Lung (tissue), 12 donors: ENCODE measurements around the gene SPATA6. TPM values are rescaled to one million over a fixed set of nuclear protein-coding genes. Genes with fewer than 3 reads are reported as not detected.

Source experiments
- ATAC-seq: fragments of 200-7000 bp; cut with Tn5 transposase; one replicate; pipeline ENCODE4 v1.9.1; 2020; ENCODE audit warnings: moderate number of reproducible peaks; ENCODE audit not compliant: insufficient read depth, low FRiP score
- DNase-seq, 3 donors: peaks; one replicate each; pipeline ENCODE4 v3.0.0-alpha.2; 2013 to 2017
- H3K27ac ChIP-seq, 2 donors: one replicate each; pipeline ENCODE4 v1.5.1; 2013; ENCODE audit warnings: mild to moderate bottlenecking in 2 of 2, moderate library complexity in 2 of 2, control low read depth in 1 of 2, inconsistent platforms in 1 of 2, low read depth in 1 of 2, low read length in 1 of 2
- H3K27me3 ChIP-seq, 3 donors: one replicate each; pipeline ENCODE4 v1.5.1; 2013; ENCODE audit warnings: low read length in 2 of 3; ENCODE audit not compliant: control insufficient read depth in 3 of 3, insufficient read depth in 3 of 3
- H3K36me3 ChIP-seq, 4 donors: one replicate each; pipeline ENCODE4 v1.5.1; 2013; ENCODE audit warnings: low read length in 4 of 4, mild to moderate bottlenecking in 1 of 4, moderate library complexity in 1 of 4; ENCODE audit not compliant: control insufficient read depth in 4 of 4, insufficient read depth in 4 of 4
- H3K4me1 ChIP-seq, 5 donors: one replicate each; pipeline ENCODE4 v1.5.1; 2013; ENCODE audit warnings: low read length in 5 of 5, mild to moderate bottlenecking in 2 of 5, moderate library complexity in 1 of 5; ENCODE audit not compliant: control insufficient read depth in 5 of 5, insufficient read depth in 5 of 5
- H3K4me3 ChIP-seq: one replicate; pipeline ENCODE4 v1.5.1; 2013; ENCODE audit warnings: mild to moderate bottlenecking, control low read depth, moderate library complexity
- H3K9ac ChIP-seq, 2 donors: one replicate each; pipeline ENCODE4 v1.5.1; 2013; ENCODE audit warnings: low read length in 2 of 2, control low read depth in 1 of 2; ENCODE audit not compliant: insufficient read depth in 1 of 2
- H3K9me3 ChIP-seq, 4 donors: one replicate each; pipeline ENCODE4 v1.5.1; 2013; ENCODE audit warnings: low read length in 3 of 4, mild to moderate bottlenecking in 1 of 4, moderate library complexity in 1 of 4; ENCODE audit not compliant: control insufficient read depth in 4 of 4, insufficient read depth in 3 of 4
- WGBS, 2 donors: extraction: QIAGEN DNeasy Blood & Tissue Kit; methylation state at CpG; one replicate each; pipeline ENCODE4 v1.1.7; 2013; 5-methylcytosine and 5-hydroxymethylcytosine counted together
- polyA plus RNA-seq, 2 donors: library from polyadenylated mRNA; stranded (reverse); fragments of 200-250 nt; gene quantifications; one replicate each; pipeline ENCODE4 v1.2.1, GENCODE V29; 2013
- total RNA-seq, 2 donors: library from RNA; depleted of rRNA in 1 of 2; stranded (reverse); fragments of >200 nt in 1 of 2; gene quantifications; one replicate each; pipeline ENCODE4 v1.2.1, GENCODE V29; 2014 to 2021
- TF ChIP-seq, protein P1 (sequence below): IDR thresholded peaks from 2 replicates; pipeline ENCODE4 v1.5.1; 2012; ENCODE audit warnings: mild to moderate bottlenecking; ENCODE audit errors: control extremely low read depth, extremely low read depth
- donor health status: control.
- donor health status: control.
- donor health status: Bipolar disorder and iron deficiency.
- donor health status: healthy.
- donor health status: DM: yes; HTN: yes; CAD: no.

SPATA6 gene
- total and polyA plus RNA-seq, 4 donors: 4.1 to 94.2 (median 17.6) TPM

DNA sequence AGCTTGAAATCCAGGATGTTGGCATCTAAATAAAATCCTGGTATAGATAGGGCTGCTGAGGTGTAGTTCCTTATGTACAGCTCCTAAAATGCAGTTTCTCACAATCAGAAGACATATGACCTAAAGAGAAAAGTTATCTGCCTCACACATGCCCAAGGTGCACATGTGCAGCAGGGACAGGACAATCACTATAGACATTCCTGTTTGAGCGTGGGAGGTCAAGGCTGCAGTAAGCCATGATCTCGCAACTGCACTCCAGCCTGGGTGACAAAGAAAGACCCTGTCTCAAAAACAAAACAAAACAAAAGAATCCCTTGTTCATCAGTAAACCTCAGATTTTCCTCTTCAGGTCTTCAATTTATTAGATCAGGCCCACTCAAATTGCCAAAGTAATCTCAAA, 66.1 kb downstream of the SPATA6 start:
- TF ChIP-seq, protein P1, sequence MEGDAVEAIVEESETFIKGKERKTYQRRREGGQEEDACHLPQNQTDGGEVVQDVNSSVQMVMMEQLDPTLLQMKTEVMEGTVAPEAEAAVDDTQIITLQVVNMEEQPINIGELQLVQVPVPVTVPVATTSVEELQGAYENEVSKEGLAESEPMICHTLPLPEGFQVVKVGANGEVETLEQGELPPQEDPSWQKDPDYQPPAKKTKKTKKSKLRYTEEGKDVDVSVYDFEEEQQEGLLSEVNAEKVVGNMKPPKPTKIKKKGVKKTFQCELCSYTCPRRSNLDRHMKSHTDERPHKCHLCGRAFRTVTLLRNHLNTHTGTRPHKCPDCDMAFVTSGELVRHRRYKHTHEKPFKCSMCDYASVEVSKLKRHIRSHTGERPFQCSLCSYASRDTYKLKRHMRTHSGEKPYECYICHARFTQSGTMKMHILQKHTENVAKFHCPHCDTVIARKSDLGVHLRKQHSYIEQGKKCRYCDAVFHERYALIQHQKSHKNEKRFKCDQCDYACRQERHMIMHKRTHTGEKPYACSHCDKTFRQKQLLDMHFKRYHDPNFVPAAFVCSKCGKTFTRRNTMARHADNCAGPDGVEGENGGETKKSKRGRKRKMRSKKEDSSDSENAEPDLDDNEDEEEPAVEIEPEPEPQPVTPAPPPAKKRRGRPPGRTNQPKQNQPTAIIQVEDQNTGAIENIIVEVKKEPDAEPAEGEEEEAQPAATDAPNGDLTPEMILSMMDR: no peak
- Histone ChIP-seq H3K27ac (no peak overlapping the region), H3K4me1 (peaks cover 0 to 3% (median 0%) of the 10 kb centered on the region in 5 donors), H3K27me3 (no peaks in the 10 kb centered on the region), H3K36me3 (peaks cover 0 to 11% (median 3%) of the 10 kb centered on the region in 4 donors), H3K4me3 (no peak overlapping the region), H3K9ac (no peak overlapping the region), H3K9me3 (no peaks in the 10 kb centered on the region)
- no peak for ATAC-seq
- DNase-seq: no peak
- WGBS, 2 donors: 93 to 99% methylated on average over 2 of the region's 2 CpGs

DNA sequence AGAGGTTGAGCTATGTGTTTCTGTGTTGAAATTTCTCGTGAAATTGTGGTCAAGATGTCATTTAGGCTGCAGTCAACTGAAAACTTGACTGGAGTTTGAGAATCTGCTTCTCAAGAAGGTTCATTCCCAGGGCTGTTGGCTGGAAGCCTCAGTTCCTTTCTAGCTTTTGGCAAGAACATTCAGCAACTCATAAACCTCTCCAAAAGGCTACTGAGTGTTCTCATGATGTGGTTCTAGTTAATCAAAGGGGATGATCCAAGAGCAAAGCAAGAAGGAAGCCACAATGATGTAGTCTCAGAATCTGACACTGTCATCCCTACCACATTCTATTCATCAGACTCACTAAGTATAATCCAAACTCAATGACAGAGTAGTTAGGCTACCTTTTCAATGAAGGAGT, 66.6 kb downstream of the SPATA6 start:
- TF ChIP-seq, protein P1: no peak

DNA sequence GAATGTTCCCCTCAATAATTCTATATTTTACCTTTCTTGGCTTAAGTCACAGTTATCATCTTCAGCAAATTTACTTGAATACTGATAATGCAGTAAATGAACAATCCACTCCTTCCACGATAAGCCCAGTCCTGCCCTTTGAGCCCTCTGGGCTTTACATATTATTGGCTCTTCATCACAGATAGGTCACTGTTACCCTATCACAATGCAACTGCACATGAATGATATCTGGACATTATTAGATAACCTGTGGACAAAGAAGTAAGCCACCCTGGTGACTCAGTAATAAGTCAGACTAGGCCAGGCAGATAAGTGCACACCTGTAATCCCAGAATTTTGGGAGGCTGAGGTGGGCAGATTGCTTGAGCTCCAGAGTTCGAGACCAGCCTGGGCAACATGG, 69.4 kb downstream of the SPATA6 start:
- Histone ChIP-seq H3K9me3 (no peaks in the 10 kb centered on the region), H3K9ac (no peak overlapping the region), H3K4me3 (no peak overlapping the region), H3K4me1 (peaks cover 0 to 3% (median 0%) of the 10 kb centered on the region in 5 donors), H3K27ac (no peak overlapping the region), H3K36me3 (peaks cover 0 to 5% (median 3%) of the 10 kb centered on the region in 4 donors), H3K27me3 (no peaks in the 10 kb centered on the region)
- no peak for DNase-seq
- TF ChIP-seq, protein P1: no peak
- no peak for ATAC-seq
- 85 to 87% methylated on average over 2 of the region's 2 CpGs for WGBS, 2 donors

More for the DNA sequence above, 66.6 kb downstream of the SPATA6 start:
- Histone ChIP-seq H3K36me3 (peaks cover 0 to 8% (median 4%) of the 10 kb centered on the region in 4 donors), H3K4me1 (peaks cover 0 to 3% (median 0%) of the 10 kb centered on the region in 5 donors), H3K27me3 (no peaks in the 10 kb centered on the region), H3K4me3 (no peak overlapping the region), H3K9me3 (no peaks in the 10 kb centered on the region), H3K9ac (no peak overlapping the region), H3K27ac (no peak overlapping the region)
- 84 to 88% methylated on average over 1 of the region's 1 CpG for WGBS, 2 donors
- DNase-seq (no peak), ATAC-seq (no peak)

DNA sequence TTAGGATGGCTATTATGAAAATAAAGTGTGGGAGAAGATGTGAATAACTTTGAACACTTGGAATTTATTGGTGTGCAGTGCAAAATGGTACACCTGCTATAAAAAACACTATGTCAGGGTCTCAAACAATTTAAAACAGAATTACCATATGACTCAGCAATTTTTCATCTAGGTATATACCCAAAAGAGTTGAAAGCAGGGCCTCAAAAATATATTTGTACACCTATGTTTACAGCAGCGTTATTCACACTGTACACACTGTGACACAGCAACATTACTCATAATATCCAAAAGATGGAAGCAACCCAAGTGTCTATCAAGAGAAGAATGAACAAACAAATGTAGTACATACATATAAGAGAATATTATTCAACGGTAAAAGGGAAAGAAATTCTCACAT, 75.8 kb downstream of the SPATA6 start:
- peaks cover 0 to 3% (median 0%) of the 10 kb centered on the region in 5 donors for H3K4me1 ChIP-seq
- ATAC-seq (no peak), DNase-seq (no peak)
- TF ChIP-seq, protein P1: no peak
- H3K9me3 ChIP-seq: no peaks in the 10 kb centered on the region
- H3K27me3 ChIP-seq: no peaks in the 10 kb centered on the region
- H3K36me3 ChIP-seq: peaks cover 0 to 9% (median 3%) of the 10 kb centered on the region in 4 donors
- H3K4me3 ChIP-seq: no peak overlapping the region
- no peak overlapping the region for H3K9ac ChIP-seq
- 74 to 92% methylated on average over 2 of the region's 2 CpGs for WGBS, 2 donors
- no peak overlapping the region for H3K27ac ChIP-seq
